Hepatocyte (in vitro differentiated cells): Measurements from ENCODE around the gene NAA11. TPM values are rescaled to one million over a fixed set of nuclear protein-coding genes. Genes with fewer than 3 reads are reported as not detected.

Experiments used
- DNase-seq: peaks from one replicate; pipeline ENCODE4 v3.0.0-alpha.2; 2016; ENCODE audit warnings: low spot score
- H2AFZ ChIP-seq: fragments of 200-600 bp; sonication (generic); 2 replicates; pipeline ENCODE4 v1.6.0; 2016; ENCODE audit warnings: antibody characterized with exemption, mild to moderate bottlenecking
- H3K27ac ChIP-seq: fragments of 200-600 bp; sonication (generic); 2 replicates; pipeline ENCODE4 v1.5.1; 2016; ENCODE audit warnings: mild to moderate bottlenecking
- H3K27me3 ChIP-seq: fragments of 200-600 bp; sonication (generic); 2 replicates; pipeline ENCODE4 v1.6.1; 2016
- H3K36me3 ChIP-seq: fragments of 200-600 bp; sonication (generic); replicated peaks from 2 replicates; pipeline ENCODE4 v1.5.1; 2016; ENCODE audit warnings: low read depth; ENCODE audit not compliant: insufficient read depth
- H3K4me1 ChIP-seq: fragments of 200-600 bp; sonication (generic); 2 replicates; pipeline ENCODE4 v1.5.1; 2016; ENCODE audit warnings: mild to moderate bottlenecking, moderate library complexity; ENCODE audit not compliant: insufficient read depth
- H3K4me2 ChIP-seq: fragments of 200-600 bp; sonication (generic); 2 replicates; pipeline ENCODE4 v1.6.0; 2016
- H3K4me3 ChIP-seq: fragments of 200-600 bp; sonication (generic); 2 replicates; pipeline ENCODE4 v1.5.1; 2016; ENCODE audit warnings: mild to moderate bottlenecking
- H3K79me2 ChIP-seq: fragments of 200-600 bp; sonication (generic); 2 replicates; pipeline ENCODE4 v1.6.0; 2017; ENCODE audit warnings: mild to moderate bottlenecking
- H3K9me2 ChIP-seq: fragments of 200-600 bp; sonication (generic); replicated peaks from 2 replicates; pipeline ENCODE4 v1.6.0; 2017; ENCODE audit warnings: mild to moderate bottlenecking; ENCODE audit not compliant: insufficient read depth
- H3K9me3 ChIP-seq: fragments of 200-600 bp; sonication (generic); 2 replicates; pipeline ENCODE4 v1.5.1; 2016; ENCODE audit warnings: low read depth, mild to moderate bottlenecking
- H4K20me1 ChIP-seq: fragments of 200-600 bp; sonication (generic); 2 replicates; pipeline ENCODE4 v1.6.0; 2016; ENCODE audit warnings: mild to moderate bottlenecking; ENCODE audit not compliant: insufficient read depth, poor library complexity, severe bottlenecking
- CTCF ChIP-seq: fragments of 200-600 bp; sonication (generic); IDR thresholded peaks from 2 replicates; pipeline ENCODE4 v1.5.1; 2016; ENCODE audit warnings: antibody characterized with exemption, mild to moderate bottlenecking; ENCODE audit not compliant: poor library complexity
- EZH2 ChIP-seq: fragments of 200-600 bp; sonication (generic); IDR thresholded peaks from 2 replicates; pipeline ENCODE4 v1.6.1; 2016; ENCODE audit warnings: antibody characterized with exemption, mild to moderate bottlenecking, borderline replicate concordance
- EZH2phosphoT487 ChIP-seq: fragments of 200-600 bp; sonication (generic); IDR thresholded peaks from one replicate; pipeline ENCODE4 v1.6.1; 2018; ENCODE audit warnings: antibody characterized with exemption, mild to moderate bottlenecking, low read depth, moderate library complexity; ENCODE audit not compliant: unreplicated experiment, severe bottlenecking
- WGBS: methylation state at CpG from one replicate; pipeline ENCODE4 v1.1.6; 2016; ENCODE audit warnings: low lambda C conversion rate; ENCODE audit errors: missing lambda C conversion rate; 5-methylcytosine and 5-hydroxymethylcytosine counted together
- polyA plus RNA-seq: library from polyadenylated mRNA; unstranded; fragments of >200 nt; fragmentation: Nextera tagmentation; extraction: Ambion mirVana; gene quantifications from 2 replicates; pipeline ENCODE4 v1.2.1, GENCODE V29; 2016
- total RNA-seq: library from RNA; depleted of rRNA; stranded (reverse); fragments of >200 nt; gene quantifications from 2 replicates; pipeline ENCODE4 v1.2.3, GENCODE V29; 2014

Gene NAA11
- total and polyA plus RNA-seq, 2 experiments from 2014 or later: not detected

DNA sequence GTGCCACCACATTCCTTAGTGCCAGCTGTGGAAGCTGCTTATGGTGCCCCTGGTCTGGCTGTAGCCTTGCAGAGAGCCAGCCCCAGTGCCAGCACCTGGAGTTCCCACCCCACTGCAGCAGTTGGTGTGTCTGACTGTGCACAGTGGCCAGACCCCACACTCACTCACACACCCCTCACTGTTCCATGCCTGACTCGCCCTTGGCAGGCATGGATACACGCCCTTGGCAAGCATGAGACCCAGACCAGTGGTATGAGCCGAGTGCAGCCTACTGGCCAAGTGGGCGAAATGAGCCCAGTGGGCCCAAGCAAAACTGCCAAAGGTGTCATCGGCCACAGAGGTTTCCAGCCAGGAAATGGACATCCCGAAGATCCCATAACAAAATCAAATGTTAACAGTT is 27.4 kb downstream of the NAA11 start:
- DNase-seq: no peak
- 98% methylated on average over 6 of the region's 6 CpGs for WGBS

GRCh38 chr4:79298027-79298426 is 27.8 kb downstream of the NAA11 start:
- Histone ChIP-seq H3K27ac (no peak overlapping the region), H3K79me2 (no peaks in the 10 kb centered on the region), H3K9me3 (no peaks in the 10 kb centered on the region), H3K4me3 (no peak overlapping the region), H3K4me2 (no peak overlapping the region), H4K20me1 (no peaks in the 10 kb centered on the region), H3K36me3 (no peaks in the 10 kb centered on the region), H3K4me1 (no peaks in the 10 kb centered on the region), H2AFZ (no peak overlapping the region), H3K9me2 (no peaks in the 10 kb centered on the region), H3K27me3 (no peaks in the 10 kb centered on the region)
- TF ChIP-seq EZH2phosphoT487: no peak
- 87% methylated on average over 6 of the region's 6 CpGs for WGBS
- no peak for DNase-seq

More for the DNA sequence above, 27.4 kb downstream of the NAA11 start:
- H3K36me3 ChIP-seq: no peaks in the 10 kb centered on the region
- no peaks in the 10 kb centered on the region for H3K4me1 ChIP-seq
- H3K27me3 ChIP-seq: no peaks in the 10 kb centered on the region
- no peak overlapping the region for H3K27ac ChIP-seq
- no peak overlapping the region for H2AFZ ChIP-seq
- H3K4me3 ChIP-seq: no peak overlapping the region
- no peaks in the 10 kb centered on the region for H3K79me2 ChIP-seq
- H3K4me2 ChIP-seq: no peak overlapping the region
- no peaks in the 10 kb centered on the region for H3K9me3 ChIP-seq
- H3K9me2 ChIP-seq: no peaks in the 10 kb centered on the region
- TF ChIP-seq CTCF (no peak), EZH2 (no peak), EZH2phosphoT487 (no peak)
- no peaks in the 10 kb centered on the region for H4K20me1 ChIP-seq

DNA sequence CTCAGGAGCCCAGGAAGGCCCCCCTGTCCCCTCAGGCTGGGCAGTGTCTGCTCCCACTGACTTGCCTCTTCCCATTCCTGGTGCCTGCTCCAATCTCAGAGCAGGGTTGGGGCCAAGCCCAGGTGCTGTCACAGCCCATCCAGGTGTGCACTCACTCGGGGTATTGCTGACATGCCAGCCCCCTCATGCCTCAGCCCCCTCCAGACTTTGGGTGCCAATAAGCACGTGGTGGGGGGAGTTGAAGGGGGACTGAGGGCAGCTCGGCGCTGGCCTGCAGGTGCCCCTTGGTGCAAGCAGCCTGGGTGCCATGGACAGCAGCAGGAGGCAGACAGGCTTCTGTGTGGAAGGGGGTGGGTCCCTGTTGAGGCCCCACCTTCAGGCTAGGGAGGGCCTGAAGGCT is 28.4 kb downstream of the NAA11 start:
- H3K9me2 ChIP-seq: no peaks in the 10 kb centered on the region
- no peak overlapping the region for H3K4me3 ChIP-seq
- no peak for DNase-seq
- H2AFZ ChIP-seq: no peak overlapping the region
- H3K27me3 ChIP-seq: no peaks in the 10 kb centered on the region
- no peaks in the 10 kb centered on the region for H3K79me2 ChIP-seq
- H4K20me1 ChIP-seq: no peaks in the 10 kb centered on the region
- no peaks in the 10 kb centered on the region for H3K4me1 ChIP-seq
- no peaks in the 10 kb centered on the region for H3K36me3 ChIP-seq
- 85% methylated on average over 4 of the region's 4 CpGs for whole genome bisulfite sequencing
- H3K4me2 ChIP-seq: no peak overlapping the region
- TF ChIP-seq CTCF: no peak
- TF ChIP-seq EZH2: no peak
- TF ChIP-seq EZH2phosphoT487: no peak
- no peaks in the 10 kb centered on the region for H3K9me3 ChIP-seq
- H3K27ac ChIP-seq: no peak overlapping the region

DNA sequence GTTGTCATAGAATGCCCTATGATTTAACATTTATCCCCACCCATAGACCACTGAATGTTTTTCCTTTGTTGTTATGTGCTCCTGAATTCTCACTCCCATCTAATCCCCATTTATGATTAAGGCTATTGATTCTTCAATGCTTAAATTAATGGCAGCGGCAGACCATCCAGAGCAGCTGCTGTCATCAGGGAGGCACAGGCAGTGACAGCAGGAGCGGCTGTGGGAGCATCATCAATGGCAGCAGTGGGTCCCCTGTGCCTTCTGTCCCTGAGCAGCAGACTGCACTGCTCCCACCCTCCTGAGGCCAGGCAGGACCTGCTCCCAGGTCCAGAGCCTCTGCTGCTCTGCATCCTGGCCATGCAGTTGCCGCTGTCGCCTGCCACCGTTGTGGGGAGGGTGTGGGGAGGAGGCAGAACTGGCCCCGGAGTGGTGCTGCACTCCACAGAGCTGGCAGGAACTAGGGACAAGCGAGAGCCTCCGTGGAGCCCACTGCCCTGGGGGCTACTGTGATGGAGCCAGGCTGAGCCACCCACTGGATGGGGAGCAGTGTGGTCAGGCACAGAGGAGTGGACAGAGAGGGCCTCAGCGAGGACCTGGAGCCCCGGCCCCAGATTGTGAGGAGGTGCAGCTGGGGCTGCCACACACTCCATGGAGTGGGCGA is 29.0 kb downstream of the NAA11 start:
- no peak overlapping the region for H3K4me2 ChIP-seq
- no peaks in the 10 kb centered on the region for H3K4me1 ChIP-seq
- DNase-seq: no peak
- no peak for TF ChIP-seq EZH2phosphoT487
- no peak for TF ChIP-seq CTCF
- TF ChIP-seq EZH2: no peak
- no peaks in the 10 kb centered on the region for H3K36me3 ChIP-seq
- no peaks in the 10 kb centered on the region for H3K79me2 ChIP-seq
- no peaks in the 10 kb centered on the region for H3K9me2 ChIP-seq
- H2AFZ ChIP-seq: no peak overlapping the region
- no peak overlapping the region for H3K4me3 ChIP-seq
- no peak overlapping the region for H3K27ac ChIP-seq
- 90% methylated on average over 11 of the region's 11 CpGs for WGBS
- no peaks in the 10 kb centered on the region for H3K27me3 ChIP-seq
- H3K9me3 ChIP-seq: no peaks in the 10 kb centered on the region
- H4K20me1 ChIP-seq: no peaks in the 10 kb centered on the region
